ENCODE measurements around the gene POLK. TPM values are rescaled to one million over a fixed set of nuclear protein-coding genes. Genes with fewer than 3 reads are reported as not detected.
"Not testable (repeated sequence)": the region's sequence is repeated elsewhere in the genome, so short reads cannot be mapped to it uniquely, and the experiment has no call there.

The POLK gene
- polyA plus RNA-seq, 5 donors = 21.1 to 47.0 (median 37.8) TPM

GRCh38 chr5:75509956-75510355 is 1.7 kb upstream of the POLK start:
- peak; percentile 19 to 25 for DNase-seq

- peak; percentile 6 to 45 for DNase-seq
These were observed 1.3 kb upstream of the POLK start for GRCh38 chr5:75510417-75510835.

GRCh38 chr5:75510836-75511434 is 756 bp upstream of the POLK start:
- no peak for DNase-seq

- DNase-seq = peak in 1 of 2 donors; percentile 6
These were observed 838 bp downstream of the POLK start for GRCh38 chr5:75512383-75513074.

GRCh38 chr5:75513841-75514240 is 2.1 kb downstream of the POLK start:
- DNase-seq = no peak

GRCh38 chr5:75514323-75514722 is 2.6 kb downstream of the POLK start:
- DNase-seq = no peak

GRCh38 chr5:75519761-75520160 is 8.1 kb downstream of the POLK start:
- DNase-seq = no peak

GRCh38 chr5:75521195-75521594 is 9.5 kb downstream of the POLK start:
- no peak for DNase-seq

GRCh38 chr5:75522025-75522424 is 10.3 kb downstream of the POLK start:
- DNase-seq = no peak

- DNase-seq = no peak
These were observed 10.9 kb downstream of the POLK start for GRCh38 chr5:75522542-75522941.

GRCh38 chr5:75523275-75523674 is 11.6 kb downstream of the POLK start:
- no peak for DNase-seq

- DNase-seq = no peak
These were observed 12.4 kb downstream of the POLK start for GRCh38 chr5:75524071-75524470.

- DNase-seq = no peak
These were observed 12.9 kb downstream of the POLK start for GRCh38 chr5:75524591-75524990.

GRCh38 chr5:75525344-75525743 is 13.7 kb downstream of the POLK start:
- DNase-seq = no peak

GRCh38 chr5:75526070-75526469 is 14.4 kb downstream of the POLK start:
- DNase-seq = no peak

- no peak for DNase-seq
These were observed 17.5 kb downstream of the POLK start for GRCh38 chr5:75529185-75529584.

- DNase-seq = no peak
These were observed 20.5 kb downstream of the POLK start for GRCh38 chr5:75532190-75532589.

- DNase-seq = not testable (repeated sequence)
These were observed 22.0 kb downstream of the POLK start for GRCh38 chr5:75533716-75534115.

GRCh38 chr5:75534734-75535133 is 23.0 kb downstream of the POLK start:
- DNase-seq = no peak

- DNase-seq = no peak
These were observed 24.5 kb downstream of the POLK start for GRCh38 chr5:75536147-75536546.

GRCh38 chr5:75536694-75537360 is 25.1 kb downstream of the POLK start:
- peak in 1 of 2 donors; percentile 6 for DNase-seq

GRCh38 chr5:75538211-75538610 is 26.5 kb downstream of the POLK start:
- no peak for DNase-seq

GRCh38 chr5:75545131-75545530 is 33.4 kb downstream of the POLK start:
- DNase-seq = no peak

Data from right lung (tissue), 5 donors.